ENCODE measurements around the gene TSEN34.
"Not testable (repeated sequence)": the region's sequence is repeated elsewhere in the genome, so short reads cannot be mapped to it uniquely, and the experiment has no call there.

- not testable (repeated sequence) for TF ChIP-seq CTCF, POLR2A (IDR thresholded peaks at IDR 0.05)
Observed at GRCh38 chr19:54171736-54172431, 19.2 kb upstream of the TSEN34 start.

All from transverse colon (tissue), 3 donors.